GM19328 (cell line): ENCODE results near the gene KIF5A.
"Not testable (repeated sequence)": the region's sequence is repeated elsewhere in the genome, so short reads cannot be mapped to it uniquely, and the experiment has no call there.

Experiments
- ATAC-seq: cut with Tn5 transposase; IDR thresholded peaks from one replicate; pipeline ENCODE4 v1.9.1; 2021; ENCODE audit warnings: mild to moderate bottlenecking, moderate library complexity; ENCODE audit not compliant: unreplicated experiment

Gene KIF5A

DNA sequence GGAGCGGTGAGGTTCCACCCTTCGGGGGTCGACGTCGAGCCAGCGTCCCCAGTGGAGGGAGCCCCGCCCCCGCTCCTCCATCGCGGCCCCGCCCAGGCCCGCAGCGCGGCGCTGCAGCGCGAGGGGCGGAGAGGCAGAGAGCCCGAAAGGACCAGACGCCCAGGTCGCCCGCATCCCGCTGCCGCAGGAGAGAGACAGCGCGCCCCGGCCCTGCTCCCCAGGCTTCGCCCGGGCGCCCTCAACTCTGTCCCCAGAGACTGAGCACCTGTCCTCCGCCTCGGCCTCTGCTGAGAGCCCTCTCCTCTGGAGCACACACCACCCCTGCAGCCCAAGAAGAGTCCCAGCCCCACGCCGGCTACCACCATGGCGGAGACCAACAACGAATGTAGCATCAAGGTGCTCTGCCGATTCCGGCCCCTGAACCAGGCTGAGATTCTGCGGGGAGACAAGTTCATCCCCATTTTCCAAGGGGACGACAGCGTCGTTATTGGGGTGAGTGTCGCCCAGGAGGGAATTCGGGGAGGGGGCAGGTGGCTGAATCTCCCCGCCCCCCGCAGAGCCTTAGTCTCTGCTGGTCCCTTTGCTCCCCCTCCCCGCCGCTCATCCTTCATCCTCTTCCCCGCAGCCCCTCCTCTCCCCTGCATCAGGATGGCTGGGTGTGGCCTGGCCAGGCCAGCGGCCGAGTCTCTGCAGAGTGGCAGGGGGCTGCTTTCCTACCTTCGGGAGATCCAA lies at the start of gene KIF5A:
TSS of gene KIF5A (plus strand) at position 136 of the 732 bp plus-strand sequence. CDS start at position 364, 228 bp downstream.
- no peak for ATAC-seq

DNA sequence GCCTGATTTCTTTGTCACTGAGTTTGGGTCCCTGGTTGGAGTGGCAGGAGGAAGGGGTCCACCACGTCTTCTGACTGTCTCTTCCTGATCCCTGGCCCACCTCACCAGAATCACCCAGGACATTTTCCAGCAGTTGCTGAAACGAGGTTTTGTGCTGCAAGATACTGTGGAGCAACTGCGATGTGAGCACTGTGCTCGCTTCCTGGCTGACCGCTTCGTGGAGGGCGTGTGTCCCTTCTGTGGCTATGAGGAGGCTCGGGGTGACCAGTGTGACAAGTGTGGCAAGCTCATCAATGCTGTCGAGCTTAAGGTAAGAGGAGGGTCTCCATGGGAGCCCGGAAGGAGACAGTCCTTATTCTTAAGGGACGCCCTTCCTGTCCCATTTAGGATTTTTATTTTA lies 49.6 kb upstream of the KIF5A start:
- ATAC-seq, result no peak

DNA sequence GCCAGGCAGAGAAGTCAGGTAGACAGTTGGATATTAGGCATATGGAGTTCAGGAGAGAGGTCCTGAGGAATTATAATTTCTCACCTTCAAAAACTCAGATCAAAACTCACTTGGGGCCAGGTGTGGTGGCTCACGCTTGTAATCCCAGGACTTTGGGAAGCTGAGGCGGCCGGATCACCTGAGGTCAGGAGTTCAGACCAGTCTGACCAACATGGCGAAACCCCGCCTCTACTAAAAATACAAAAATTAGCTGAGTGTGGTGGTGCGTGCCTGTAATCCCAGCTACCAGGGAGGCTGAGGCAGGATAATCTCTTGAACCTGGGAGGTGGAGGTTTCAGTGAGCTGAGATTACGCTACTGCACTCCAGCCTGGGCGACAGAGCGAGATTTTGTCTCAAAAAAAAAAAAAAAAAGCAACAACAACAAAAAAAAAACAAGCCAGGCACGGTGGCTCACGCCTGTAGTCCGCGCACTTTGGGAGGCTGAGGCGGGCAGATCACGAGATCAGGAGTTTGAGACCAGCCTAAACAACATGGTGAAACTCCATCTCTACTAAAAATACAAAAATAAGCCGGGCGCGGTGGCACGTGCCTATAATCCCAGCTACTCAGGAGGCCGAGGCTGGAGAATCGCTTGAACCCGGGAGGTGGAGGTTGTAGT lies 47.4 kb upstream of the KIF5A start:
- ATAC-seq, result not testable (repeated sequence)

DNA sequence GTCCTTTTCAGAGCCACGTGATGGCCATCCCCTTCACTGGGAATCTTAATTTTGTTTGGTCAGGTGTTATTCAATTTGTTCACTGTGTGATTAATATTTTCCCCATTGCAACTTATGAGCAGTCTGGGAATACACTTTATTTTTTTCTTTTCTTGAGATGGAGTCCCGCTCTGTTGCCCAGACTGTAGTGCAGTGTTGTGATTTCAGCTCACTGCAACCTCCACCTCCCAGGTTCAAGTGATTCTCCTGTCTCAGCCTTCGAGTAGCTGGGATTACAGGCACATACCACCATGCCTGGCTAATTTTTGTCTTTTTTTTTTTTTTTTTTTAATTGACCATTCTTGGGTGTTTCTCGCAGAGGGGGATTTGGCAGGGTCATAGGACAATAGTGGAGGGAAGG lies 43.3 kb upstream of the KIF5A start:
- not testable (repeated sequence) for ATAC-seq

DNA sequence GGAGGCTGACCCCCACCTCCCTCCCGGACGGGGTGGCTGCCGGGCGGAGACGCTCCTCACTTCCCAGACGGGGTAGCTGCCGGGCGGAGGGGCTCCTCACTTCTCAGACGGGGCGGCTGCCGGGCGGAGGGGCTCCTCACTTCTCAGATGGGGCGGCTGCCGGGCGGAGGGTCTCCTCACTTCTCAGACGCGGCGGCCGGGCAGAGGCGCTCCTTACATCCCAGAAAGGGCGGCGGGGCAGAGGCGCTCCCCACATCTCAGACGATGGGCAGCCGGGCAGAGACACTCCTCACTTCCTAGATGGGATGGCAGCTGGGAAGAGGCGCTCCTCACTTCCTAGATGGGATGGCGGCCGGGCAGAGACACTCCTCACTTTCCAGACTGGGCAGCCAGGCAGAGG lies 42.0 kb upstream of the KIF5A start:
- ATAC-seq, result not testable (repeated sequence)

DNA sequence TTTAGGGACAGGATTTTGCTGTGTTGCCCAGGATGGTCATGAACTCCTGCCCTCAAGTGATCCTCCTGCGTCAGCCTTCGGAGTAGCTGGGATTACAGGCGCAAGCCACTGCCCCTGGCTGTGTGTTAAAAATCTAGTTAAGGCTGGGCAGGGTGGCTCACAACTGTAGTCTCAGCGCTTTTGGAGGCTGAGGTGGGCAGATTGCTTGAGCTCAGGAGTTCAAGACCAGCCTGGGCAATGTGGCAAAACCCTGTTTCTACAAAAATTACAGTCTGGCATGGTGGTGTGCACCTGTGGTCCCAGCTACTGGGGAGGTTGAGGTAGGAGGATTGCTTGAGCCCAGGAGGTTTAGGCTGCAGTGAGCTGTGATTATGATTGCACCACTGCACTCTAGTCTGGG lies 38.7 kb upstream of the KIF5A start:
- ATAC-seq, result no peak

DNA sequence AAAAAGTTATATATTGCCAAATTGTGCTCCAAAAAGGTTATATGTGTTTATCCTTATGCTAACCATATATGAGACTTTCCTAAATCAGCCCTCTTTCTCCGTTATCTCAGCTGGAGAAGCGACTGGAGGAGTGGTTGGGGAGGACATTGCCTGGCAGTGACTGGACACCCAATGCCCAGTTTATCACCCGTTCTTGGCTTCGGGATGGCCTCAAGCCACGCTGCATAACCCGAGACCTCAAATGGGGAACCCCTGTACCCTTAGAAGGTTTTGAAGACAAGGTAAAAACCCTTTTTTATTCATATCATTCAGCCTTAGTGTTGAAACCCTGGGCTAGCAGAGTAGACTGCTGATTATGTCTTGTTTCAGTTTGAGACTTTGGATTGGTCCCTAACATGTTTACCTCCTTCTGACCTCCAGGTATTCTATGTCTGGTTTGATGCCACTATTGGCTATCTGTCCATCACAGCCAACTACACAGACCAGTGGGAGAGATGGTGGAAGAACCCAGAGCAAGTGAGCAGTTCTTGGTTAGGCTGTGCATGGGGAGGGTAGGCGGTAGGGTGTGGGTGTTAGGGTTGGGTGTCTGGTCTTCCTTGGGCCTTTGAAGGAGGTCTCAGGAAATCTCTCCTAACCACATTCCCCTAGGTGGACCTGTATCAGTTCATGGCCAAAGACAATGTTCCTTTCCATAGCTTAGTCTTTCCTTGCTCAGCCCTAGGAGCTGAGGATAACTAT lies 38.1 kb upstream of the KIF5A start:
- ATAC-seq, result no peak

DNA sequence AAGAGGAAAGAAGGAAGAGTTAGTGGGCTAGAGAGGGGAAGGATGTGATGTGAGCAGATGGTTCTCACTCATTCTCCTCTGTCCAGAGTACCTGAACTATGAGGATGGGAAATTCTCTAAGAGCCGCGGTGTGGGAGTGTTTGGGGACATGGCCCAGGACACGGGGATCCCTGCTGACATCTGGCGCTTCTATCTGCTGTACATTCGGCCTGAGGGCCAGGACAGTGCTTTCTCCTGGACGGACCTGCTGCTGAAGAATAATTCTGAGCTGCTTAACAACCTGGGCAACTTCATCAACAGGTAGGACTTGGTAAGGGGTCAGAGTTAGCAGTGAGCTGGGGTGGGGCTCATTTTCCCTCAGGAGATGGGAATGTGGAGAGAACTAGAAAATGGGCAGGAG lies 37.2 kb upstream of the KIF5A start:
- ATAC-seq, result no peak

DNA sequence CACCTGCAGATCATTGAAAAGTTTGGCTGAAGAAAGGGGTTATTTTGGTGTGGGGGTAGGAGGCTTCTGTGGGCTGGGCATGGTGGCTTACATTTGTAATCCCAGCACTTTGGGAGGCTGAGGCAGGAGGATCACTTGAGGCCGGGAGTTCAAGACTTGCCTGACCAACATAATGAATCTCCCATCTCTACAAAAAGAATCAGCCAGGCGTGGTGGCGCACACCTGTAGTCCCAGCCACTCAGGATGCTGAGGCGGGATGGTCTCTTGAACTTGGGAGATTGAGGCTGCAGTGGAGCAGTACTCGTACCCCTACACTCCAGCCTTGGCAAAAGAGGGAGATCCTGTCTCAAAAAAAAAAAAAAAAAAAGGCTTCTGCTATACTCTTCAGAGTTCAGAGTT lies 36.6 kb upstream of the KIF5A start:
- no peak for ATAC-seq

DNA sequence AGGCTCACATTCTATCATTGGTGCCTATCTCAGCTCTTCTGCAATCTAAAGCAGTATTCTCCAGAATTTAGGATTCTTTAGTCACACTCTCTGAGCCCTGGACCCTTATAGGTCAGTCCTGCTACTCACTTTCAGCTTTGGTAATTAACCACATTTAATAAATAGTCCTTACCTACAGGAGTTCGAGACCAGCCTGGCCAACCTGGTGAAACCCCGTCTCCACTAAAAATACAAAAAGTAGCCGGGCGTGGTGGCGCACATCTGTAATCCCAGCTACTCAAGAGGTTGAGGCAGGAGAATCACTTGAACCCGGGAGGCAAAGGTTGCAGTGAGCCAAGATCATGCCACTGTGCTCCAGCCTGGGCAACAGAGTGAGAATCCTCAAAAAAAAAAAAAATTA lies 36.2 kb upstream of the KIF5A start:
- not testable (repeated sequence) for ATAC-seq

DNA sequence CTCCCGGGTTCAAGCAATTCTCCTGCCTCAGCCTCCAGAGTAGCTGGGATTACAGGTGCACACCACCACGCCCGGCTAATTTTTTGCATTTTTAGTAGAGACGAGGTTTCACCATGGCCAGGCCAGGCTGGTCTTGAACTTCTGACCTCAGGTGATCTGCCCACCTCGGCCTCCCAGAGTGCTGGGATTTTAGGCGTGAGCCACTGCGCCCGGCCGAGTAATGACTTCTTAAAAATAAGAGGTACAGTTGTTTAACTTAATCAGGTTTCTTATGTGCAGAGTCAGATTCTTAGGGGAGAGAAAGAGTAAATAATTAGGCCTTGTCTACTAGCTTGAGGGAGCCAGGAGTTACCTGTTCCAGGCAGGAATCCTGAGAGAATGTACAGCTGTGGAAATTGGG lies 35.6 kb upstream of the KIF5A start:
- ATAC-seq, result not testable (repeated sequence)

DNA sequence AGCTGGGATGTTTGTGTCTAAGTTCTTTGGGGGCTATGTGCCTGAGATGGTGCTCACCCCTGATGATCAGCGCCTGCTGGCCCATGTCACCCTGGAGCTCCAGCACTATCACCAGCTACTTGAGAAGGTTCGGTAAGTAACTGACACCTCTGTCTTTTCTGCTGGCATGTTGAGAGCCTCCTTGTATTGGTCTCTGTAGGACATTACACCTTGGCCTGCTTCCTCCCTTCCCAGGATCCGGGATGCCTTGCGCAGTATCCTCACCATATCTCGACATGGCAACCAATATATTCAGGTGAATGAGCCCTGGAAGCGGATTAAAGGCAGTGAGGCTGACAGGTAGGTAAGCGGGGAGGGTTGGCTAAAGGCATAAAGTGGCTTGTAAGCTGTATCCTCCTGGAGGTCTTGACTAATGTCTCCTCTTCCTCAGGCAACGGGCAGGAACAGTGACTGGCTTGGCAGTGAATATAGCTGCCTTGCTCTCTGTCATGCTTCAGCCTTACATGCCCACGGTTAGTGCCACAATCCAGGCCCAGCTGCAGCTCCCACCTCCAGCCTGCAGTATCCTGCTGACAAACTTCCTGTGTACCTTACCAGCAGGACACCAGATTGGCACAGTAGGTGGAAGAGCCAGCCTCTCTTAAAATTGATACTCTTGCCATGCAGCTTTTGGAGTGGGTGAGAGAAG lies 35.0 kb upstream of the KIF5A start:
- no peak for ATAC-seq

DNA sequence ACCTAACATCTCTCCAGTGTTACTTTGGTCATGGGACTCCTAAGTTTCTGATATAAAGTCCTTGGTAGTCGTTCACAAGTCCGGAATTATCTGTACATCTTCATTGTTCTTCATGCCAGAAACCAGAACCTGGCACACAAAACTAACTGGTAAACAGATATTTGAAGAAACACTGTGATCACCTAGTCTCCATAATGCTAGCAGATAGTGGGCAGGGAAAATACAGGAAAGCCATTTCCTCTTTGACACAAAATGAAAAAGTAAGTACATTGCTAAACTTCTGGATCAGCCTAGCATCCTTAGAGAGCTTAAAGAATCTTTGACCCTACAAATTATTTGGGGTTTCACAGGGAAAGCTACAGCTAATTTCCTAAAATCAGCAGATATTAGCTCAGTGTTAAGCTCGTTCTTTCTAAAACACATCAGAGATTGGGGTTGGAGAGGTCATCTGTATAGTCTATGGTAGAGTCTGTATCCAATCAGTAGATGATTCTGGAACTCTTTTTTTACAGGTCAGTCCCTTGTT lies 34.4 kb upstream of the KIF5A start:
- ATAC-seq, result no peak

DNA sequence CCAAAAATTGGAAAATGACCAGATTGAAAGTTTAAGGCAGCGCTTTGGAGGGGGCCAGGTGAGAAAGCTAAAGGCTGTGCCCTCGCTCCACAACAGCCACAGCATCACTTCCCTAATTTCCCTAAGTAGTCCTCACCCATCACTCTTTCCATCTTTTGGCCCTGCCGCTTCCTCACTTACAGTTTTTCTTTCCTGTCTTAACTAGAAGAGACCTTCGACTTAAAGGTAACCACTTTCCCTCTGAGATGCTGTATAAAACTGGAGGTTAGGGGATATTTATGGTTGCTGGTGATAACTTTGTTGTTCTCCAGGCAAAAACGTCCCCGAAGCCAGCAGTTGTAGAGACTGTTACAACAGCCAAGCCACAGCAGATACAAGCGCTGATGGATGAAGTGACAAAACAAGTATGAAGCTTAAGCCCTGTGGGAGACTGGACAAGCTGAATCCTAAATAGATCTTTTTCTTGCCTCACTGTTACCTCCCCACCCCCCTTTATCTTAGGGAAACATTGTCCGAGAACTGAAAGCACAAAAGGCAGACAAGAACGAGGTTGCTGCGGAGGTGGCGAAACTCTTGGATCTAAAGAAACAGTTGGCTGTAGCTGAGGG lies 33.8 kb upstream of the KIF5A start:
- no peak for ATAC-seq

DNA sequence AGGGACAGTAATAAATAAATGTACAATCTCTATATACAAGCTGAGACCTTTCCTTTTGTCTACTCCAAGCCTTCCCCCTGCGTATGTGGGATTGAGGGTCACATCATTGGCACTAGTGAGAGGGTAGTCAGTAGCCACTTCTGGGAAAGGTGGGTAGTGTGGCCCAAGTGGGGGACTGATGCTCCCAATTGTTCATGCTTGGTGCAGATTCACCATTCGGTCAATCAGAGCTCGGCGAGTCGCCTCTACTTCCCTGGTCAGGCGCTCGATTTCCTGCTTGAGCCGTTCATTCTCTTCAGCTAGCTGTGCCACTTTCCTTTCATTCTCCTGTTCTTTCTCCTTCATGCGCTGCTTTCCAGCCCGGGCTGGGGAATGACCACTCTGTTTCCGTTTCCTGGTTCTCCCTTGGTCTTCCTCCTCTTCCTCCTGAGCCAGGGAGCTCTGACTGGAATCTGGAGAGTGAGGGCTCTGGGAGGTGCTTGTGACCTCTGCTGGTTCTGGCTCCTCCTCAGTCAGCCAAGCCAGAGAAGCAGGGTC lies 33.2 kb upstream of the KIF5A start:
- no peak for ATAC-seq

DNA sequence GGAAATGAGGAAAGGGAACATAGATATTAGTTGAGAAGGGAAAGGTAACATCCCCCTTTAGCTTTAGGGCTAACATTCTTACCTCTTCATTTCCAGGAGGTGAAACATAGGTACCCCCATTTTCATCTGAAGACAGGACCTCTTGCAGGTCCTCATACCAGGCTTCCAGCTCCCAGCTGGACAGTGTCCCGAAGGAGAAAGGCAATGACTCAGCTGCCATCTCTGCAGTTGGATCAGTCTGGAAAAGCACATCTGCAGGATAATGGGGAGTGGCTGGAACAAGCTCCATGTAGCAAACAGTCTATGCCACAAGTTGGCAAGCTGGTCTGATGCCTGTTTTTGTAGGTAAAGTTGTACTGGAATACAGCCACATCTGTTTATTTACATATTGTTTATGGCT lies 32.7 kb upstream of the KIF5A start:
- ATAC-seq, result no peak

DNA sequence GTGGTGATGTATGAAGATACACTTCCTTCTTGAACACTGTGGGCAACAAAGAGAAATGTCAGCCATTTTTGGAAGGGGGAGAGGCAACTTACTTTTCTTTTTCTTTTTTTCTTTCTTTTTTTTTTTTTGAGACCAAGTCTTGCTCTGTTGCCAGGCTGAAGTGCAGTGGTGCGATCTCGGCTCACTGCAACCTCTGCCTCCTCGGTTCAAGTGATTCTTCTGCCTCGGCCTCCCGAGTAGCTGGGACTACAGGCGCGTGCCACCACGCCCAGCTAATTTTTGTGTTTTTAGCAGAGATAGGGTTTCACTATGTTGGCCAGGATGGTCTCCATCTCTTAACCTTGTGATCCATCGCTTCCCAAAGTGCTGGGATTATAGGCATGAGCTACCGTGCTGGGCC lies 32.1 kb upstream of the KIF5A start:
- ATAC-seq, result not testable (repeated sequence)

DNA sequence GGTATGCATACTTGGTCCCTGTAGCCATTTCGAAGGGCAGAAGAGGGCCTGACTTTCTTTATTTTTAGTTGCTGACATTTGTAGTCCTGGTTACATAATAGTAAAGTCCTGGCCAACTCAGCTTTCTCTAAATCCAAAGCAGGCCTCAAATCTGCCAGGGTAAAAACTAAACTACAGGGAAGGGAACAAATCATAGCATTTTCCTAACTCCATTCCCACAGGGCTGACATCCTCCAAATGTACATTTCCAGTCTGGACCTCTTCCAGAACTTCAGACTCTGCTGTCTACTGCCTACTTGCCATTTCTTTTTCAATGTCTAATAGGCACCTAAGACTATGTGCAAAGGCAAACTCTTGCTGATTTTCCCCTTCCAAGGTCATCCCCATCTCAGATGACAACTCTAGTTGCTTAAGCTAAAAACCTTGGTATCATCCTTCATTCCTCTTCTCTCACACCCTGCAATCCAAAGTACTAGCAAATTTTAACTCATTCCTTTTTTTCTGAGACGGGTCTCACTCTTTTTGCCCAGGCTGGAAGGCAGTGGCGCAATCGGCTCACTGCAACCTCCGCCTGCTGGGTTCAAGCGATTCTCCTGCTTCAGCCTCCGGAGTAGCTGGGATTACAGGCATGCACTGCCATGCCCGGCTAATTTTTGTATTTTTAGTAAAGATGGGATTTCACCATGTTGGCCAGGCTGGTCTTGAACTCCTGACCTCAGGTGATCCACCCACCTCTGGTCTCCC lies 31.5 kb upstream of the KIF5A start:
- ATAC-seq, result no peak

DNA sequence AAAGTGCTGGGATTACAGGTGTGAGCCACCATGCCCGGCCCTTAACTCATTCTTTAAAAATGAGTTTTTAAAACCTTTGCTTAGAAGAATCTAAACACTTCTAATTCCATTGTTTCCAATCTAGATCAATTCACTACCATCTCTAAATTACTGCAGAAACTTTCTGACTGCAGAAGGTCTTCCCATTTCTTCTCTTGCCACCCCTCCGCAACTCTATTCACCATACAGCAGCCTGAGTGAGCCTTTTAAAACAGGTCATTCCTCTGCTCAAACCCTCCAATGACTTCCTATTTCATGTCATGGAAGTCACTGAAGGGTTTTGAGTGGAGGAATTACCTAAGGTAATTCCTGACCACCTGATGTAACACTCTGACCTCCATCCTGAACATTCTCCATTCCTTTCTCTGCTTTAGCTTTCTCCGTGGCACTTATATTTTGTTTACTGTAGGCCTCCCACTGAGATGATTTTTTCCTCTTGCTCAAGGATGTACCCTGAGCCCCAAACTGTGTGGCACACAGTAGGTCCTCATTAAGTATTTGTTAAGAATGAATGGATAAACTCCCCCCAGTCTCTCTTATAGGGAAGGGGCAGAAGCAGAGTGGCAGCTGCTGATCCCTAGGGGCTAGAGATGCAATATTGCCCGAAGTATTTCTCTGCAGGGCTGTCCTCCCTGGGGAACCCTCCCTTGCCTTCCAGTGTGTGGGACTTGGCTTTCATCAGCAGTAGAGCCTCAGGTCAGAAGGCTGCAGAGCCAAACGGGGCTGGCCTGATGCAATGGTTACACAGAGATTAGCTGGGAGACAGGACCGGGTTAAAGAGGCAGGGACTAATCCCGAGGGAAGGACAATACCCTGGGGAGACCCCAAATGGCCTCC lies 30.7 kb upstream of the KIF5A start:
- ATAC-seq, result no peak
